AG09309 (cell line): Measurements from ENCODE around the gene GABBR2.
A peak's percentile ranks its signal among the peaks of the same experiment; 100 is the strongest.

Experiments
- DNase-seq: peaks from one replicate; pipeline ENCODE4 v3.0.0-alpha.2; 2010; ENCODE audit warnings: low read depth
- H3K4me3 ChIP-seq: 2 replicates; pipeline ENCODE4 v1.5.1; 2011; ENCODE audit warnings: mild to moderate bottlenecking, low read depth, low read length, moderate library complexity; ENCODE audit not compliant: control insufficient read depth
- CTCF ChIP-seq: IDR thresholded peaks from 2 replicates; pipeline ENCODE4 v1.5.1; 2011; ENCODE audit warnings: mild to moderate bottlenecking, low read depth, low read length, inconsistent platforms; ENCODE audit not compliant: insufficient read depth, control insufficient read depth; ENCODE audit errors: missing control alignments

GABBR2 gene

GRCh38 chr9:98260635-98261034 is 448.1 kb downstream of the GABBR2 start:
- no peak for DNase-seq
- no peak for TF ChIP-seq CTCF
- H3K4me3 ChIP-seq = no peak overlapping the region

- DNase-seq = no peak
- TF ChIP-seq CTCF = peak; percentile 5
- no peak overlapping the region for H3K4me3 ChIP-seq
These were observed 448.9 kb downstream of the GABBR2 start for GRCh38 chr9:98259791-98260190.

GRCh38 chr9:98256756-98257155 is 452.0 kb downstream of the GABBR2 start:
- DNase-seq = no peak

GRCh38 chr9:98255578-98256296 is 453.0 kb downstream of the GABBR2 start, which contains the start of gene TBC1D2:
TSS of gene TBC1D2 (minus strand) at chr9:98255649. CDS start at chr9:98255541, 108 bp downstream.
- TF ChIP-seq CTCF = peak; percentile 18
- H3K4me3 ChIP-seq = peak within 1 kb of the TSS; percentile 87
- DNase-seq = peak; percentile 57

More at GRCh38 chr9:98256756-98257155, 452.0 kb downstream of the GABBR2 start:
- peak overlapping the region; percentile 87 for H3K4me3 ChIP-seq
- TF ChIP-seq CTCF = no peak

- peak; percentile 6 for TF ChIP-seq CTCF
- no peak for DNase-seq
- peak overlapping the region; percentile 87 for H3K4me3 ChIP-seq
These were observed 453.6 kb downstream of the GABBR2 start for GRCh38 chr9:98255061-98255577.

- DNase-seq = no peak
- peak overlapping the region; percentile 87 for H3K4me3 ChIP-seq
- no peak for TF ChIP-seq CTCF
These were observed 454.3 kb downstream of the GABBR2 start for GRCh38 chr9:98254228-98255060.
